ENCODE data around the gene WFDC5.

DNA sequence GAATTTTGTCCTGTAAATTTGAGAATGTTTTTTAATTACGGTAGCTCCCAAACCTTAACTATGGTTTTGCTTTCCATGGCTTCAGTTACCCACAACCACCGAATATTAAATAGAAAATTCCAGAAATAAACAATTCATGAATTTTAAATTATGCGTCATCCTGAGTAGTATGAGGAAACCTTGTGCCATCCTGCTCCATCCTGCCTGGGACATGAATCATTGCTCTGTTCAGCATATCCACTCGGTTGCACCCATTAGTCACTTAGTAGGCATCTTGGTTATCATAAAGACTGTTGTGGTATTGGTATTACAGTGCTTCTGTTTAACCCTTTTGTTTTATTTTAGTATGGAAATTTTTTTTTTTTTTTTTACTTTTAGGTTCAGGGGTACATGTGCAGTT is 53.7 kb downstream of the WFDC5 start:
- no peak for TF ChIP-seq CHD2 (IDR thresholded peaks at IDR 0.05; ENCODE audit: low read length, partially characterized antibody)
- no peak for TF ChIP-seq RAD21 (IDR thresholded peaks at IDR 0.05; ENCODE audit: low read length)
- TF ChIP-seq, protein P1, sequence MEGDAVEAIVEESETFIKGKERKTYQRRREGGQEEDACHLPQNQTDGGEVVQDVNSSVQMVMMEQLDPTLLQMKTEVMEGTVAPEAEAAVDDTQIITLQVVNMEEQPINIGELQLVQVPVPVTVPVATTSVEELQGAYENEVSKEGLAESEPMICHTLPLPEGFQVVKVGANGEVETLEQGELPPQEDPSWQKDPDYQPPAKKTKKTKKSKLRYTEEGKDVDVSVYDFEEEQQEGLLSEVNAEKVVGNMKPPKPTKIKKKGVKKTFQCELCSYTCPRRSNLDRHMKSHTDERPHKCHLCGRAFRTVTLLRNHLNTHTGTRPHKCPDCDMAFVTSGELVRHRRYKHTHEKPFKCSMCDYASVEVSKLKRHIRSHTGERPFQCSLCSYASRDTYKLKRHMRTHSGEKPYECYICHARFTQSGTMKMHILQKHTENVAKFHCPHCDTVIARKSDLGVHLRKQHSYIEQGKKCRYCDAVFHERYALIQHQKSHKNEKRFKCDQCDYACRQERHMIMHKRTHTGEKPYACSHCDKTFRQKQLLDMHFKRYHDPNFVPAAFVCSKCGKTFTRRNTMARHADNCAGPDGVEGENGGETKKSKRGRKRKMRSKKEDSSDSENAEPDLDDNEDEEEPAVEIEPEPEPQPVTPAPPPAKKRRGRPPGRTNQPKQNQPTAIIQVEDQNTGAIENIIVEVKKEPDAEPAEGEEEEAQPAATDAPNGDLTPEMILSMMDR (IDR thresholded peaks at IDR 0.05): no peak

Data from SK-N-SH (cell line).